T-helper 2 cell (primary cell): Measurements from ENCODE around the gene RAB44.
"Not testable (repeated sequence)": the region's sequence is repeated elsewhere in the genome, so short reads cannot be mapped to it uniquely, and the experiment has no call there.

Experiments
- DNase-seq, 5 experiments: peaks; one replicate each; pipeline versions ENCODE4 v3.0.0 to v3.0.0-alpha.2; 2012 to 2022

Gene RAB44

GRCh38 chr6:36688063-36688738, 9.4 kb upstream of the RAB44 start:
- no peak for DNase-seq

GRCh38 chr6:36688739-36689075, 8.9 kb upstream of the RAB44 start:
- DNase-seq: no peak

GRCh38 chr6:36691011-36691410, 6.6 kb upstream of the RAB44 start:
- no peak for DNase-seq

GRCh38 chr6:36691612-36692011, 6.0 kb upstream of the RAB44 start:
- DNase-seq: no peak

- peak in 1 of 5 experiments; percentile 83 for DNase-seq
These were observed 5.4 kb upstream of the RAB44 start for GRCh38 chr6:36692220-36692619.

- no peak for DNase-seq
These were observed 4.5 kb upstream of the RAB44 start for GRCh38 chr6:36692861-36693702.

GRCh38 chr6:36694616-36695015, 3.0 kb upstream of the RAB44 start:
- no peak for DNase-seq

GRCh38 chr6:36695414-36695813, 2.2 kb upstream of the RAB44 start:
- peak in 1 of 5 experiments; percentile 77 for DNase-seq

GRCh38 chr6:36698196-36698595, 570 bp downstream of the RAB44 start:
- no peak for DNase-seq

- DNase-seq: no peak
These were observed 1.2 kb downstream of the RAB44 start for GRCh38 chr6:36698871-36699271.

- DNase-seq: no peak
These were observed 1.7 kb downstream of the RAB44 start for GRCh38 chr6:36699348-36699747.

GRCh38 chr6:36700071-36700812, 2.6 kb downstream of the RAB44 start:
- no peak for DNase-seq

- no peak for DNase-seq
These were observed 3.2 kb downstream of the RAB44 start for GRCh38 chr6:36700831-36701230.

- DNase-seq: no peak
These were observed 3.9 kb downstream of the RAB44 start for GRCh38 chr6:36701401-36701991.

- no peak for DNase-seq
These were observed 5.0 kb downstream of the RAB44 start for GRCh38 chr6:36702656-36703055.

- DNase-seq: no peak
These were observed 5.5 kb downstream of the RAB44 start for GRCh38 chr6:36703081-36703606.

GRCh38 chr6:36703982-36704381, 6.4 kb downstream of the RAB44 start:
- DNase-seq: no peak

GRCh38 chr6:36704961-36705577, 7.4 kb downstream of the RAB44 start:
- not testable (repeated sequence) for DNase-seq

GRCh38 chr6:36706339-36706738, 8.7 kb downstream of the RAB44 start:
- no peak for DNase-seq

GRCh38 chr6:36712816-36713215, 15.2 kb downstream of the RAB44 start:
- DNase-seq: no peak

GRCh38 chr6:36713846-36714245, 16.2 kb downstream of the RAB44 start:
- no peak for DNase-seq

- no peak for DNase-seq
These were observed 16.9 kb downstream of the RAB44 start for GRCh38 chr6:36714511-36714910.
